GM19324 (cell line): ENCODE data around the gene DARS2.
"Not testable (repeated sequence)": the region's sequence is repeated elsewhere in the genome, so short reads cannot be mapped to it uniquely, and the experiment has no call there.

Source experiments
- ATAC-seq: cut with Tn5 transposase; IDR thresholded peaks from one replicate; pipeline ENCODE4 v1.9.1; 2021; ENCODE audit warnings: mild to moderate bottlenecking, moderate library complexity; ENCODE audit not compliant: unreplicated experiment, low FRiP score

The DARS2 gene

DNA sequence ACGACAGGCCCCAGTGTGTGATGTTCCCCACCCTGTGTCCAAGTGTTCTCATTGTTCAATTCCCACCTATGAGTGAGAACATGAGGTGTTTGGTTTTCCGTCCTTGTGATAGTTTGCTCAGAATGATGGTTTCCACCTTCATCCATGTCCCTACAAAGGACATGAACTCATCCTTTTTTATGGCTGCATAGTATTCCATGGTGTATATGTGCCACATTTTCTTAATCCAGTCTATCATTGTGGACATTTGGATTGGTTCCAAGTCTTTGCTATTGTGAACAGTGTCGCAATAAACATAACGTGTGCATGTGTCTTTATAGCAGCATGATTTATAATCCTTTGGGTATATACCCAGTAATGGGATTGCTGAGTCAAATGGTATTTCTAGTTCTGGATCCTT is 56.6 kb downstream of the DARS2 start:
- not testable (repeated sequence) for ATAC-seq

DNA sequence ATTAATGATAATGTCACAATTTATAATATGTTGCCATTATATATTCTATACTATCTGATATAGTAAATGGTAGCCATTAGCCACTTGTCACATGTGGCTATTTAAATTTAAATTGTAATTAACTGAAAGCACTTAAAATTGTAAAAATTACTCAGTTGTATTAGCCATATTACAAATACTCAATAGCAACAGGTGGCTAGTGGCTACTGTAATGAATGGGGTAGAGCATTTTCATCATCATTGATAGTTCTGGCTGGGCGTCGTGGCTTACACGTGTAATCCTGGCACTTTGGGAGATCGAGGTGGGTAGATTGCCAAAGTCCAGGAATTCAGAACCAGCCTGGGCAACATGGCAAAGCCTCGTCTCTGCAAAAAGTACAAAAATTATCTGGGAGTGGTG is 60.2 kb downstream of the DARS2 start:
- ATAC-seq: no peak

DNA sequence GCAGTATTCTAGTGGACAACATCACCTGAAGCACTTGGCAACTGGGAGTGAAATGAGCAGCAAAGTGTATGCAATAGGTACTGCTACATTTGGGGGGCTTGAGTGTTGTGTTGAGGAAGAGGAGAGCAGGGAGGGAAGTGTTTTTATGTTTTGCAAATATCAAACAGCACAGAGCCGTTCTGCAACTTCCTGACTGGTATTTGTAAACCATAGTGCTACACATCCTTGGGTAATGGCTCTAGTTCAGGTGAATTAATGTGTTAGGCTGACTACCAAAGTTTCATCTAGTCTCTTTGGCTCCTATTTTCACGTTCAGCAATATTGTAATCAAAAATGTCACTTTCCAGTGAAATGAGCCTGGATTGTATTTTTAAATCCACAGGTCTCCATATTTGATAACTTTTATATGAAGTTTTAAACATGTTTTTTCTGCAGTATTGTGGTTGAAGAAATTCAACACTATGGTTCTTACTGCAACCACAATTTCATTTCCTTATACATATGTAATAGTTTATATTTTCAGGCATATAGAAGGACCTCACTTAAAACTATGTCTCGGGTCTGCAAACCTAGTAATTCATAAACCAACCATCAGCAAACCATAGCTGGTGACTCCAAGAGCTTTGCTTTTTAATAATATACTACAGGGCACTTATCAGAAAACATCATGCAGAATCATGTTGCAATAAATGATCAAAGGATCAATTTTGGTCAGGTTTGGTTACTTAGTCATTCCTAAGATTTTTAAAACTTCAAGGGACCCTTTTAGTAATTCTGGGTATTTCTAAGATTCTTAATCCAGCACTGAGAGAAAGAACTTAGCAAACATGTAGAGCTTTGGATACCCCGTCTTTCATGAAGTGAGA is 62.5 kb downstream of the DARS2 start:
- ATAC-seq: no peak

DNA sequence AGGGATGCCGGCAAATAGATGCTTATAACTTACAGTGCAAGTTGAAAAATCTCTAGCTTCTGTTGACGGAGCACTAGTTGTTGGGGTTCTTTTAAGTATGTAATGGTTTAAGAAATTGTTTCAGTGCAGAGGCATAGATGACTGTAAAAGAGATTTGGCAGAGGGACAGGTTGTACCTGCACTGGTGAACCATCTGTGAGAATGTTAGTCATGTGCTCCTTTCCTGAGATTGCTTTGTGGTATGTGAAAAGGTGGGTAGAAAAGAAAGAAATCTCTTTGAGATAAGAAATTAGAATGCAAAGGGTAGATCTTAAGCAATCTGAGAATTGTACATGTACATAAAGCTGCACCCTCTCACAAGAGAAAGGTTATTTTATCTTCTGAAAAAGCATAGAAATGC is 63.2 kb downstream of the DARS2 start:
- ATAC-seq: no peak

DNA sequence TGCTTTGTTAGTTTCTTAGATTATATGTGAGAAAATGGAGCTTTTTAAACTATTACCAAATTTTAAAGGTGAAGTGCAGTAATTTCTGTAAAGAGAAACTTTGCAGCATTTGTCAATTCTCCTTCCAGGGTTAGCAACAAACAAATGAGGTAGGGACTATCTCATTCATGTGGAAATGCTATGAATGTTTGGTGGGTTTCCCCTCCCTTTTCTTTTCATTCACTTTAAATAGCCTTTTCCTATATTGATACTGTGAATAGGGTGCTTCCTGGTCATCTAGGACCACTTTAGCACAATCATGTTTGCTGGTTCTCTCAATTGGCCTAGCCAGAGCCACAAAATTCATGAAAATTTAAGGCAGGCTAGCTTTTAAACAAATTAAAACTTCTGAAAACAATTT is 64.3 kb downstream of the DARS2 start:
- no peak for ATAC-seq

DNA sequence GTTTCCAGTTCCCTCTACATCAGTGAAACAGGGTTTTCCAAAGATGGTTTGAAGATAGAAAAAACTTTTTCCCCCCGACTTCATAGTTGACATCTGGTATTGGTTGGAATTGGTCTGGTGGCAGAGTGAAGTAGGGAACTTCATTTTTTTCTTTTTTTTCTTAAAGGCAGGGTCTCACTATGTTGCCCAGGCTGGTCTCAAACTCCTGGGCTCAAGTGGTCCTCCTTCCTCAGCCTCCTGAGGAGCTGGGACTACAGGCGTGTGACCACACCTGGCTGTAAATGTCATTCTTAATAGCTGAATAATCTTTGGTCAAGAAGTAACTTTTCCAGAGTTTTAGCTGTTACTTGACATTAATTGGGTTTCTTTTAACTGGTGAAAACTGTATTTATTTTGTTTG is 65.4 kb downstream of the DARS2 start:
- ATAC-seq: no peak

DNA sequence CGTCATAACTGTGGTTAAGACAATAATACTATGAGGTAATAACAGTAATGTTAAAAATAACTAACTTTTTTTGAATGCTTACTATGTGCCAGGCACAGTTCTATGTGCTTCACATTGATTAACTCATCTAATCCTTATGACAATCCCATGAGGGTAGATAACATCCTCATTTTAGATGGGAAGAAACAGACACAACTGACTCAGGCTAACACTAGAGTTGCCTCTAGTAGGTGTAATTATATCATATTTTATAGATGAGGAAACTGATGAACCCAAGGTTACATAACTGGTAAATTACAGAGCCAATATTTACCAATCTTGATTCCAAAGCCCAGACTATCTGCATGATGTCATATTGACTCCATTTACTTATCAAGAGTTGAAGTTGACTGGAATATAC is 69.1 kb downstream of the DARS2 start:
- no peak for ATAC-seq

DNA sequence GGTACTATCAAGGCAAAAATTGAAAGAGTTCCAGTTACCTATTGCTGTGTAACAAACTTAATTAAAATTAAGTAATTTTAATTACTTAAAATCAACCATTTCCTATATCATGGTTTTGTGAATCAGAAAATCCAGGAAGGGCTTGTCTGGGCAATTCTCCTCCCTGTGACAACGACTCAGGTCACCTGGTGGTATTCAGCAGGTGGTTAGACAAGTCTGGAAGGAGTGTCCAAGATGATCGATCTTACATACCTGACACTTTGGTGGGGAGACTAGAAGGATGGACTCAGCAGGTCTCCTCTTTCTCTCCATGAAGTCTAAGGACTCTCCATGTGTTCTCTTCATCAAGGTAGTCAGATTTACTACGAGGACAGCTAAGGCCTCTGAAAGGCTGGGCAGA is 69.7 kb downstream of the DARS2 start:
- no peak for ATAC-seq

DNA sequence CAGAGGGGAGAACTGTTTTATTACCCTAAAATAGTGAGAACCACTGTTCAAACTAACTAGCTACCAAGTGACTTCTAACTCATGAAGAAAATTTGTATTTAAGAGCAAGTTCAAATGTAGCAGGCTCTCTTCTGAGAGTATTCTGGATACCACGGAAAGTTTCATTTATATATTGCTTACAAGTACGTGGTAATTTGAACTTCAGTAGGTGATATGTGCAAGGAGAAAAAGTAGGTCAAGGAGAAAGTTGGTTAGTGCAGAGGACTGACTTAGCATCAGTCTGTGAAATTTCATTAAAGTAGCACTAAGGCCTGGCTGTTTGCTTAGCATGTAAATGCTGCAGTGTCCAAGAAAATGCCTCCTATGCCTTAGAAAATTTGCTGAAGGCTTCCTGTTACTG is 76.0 kb downstream of the DARS2 start:
- ATAC-seq: no peak

DNA sequence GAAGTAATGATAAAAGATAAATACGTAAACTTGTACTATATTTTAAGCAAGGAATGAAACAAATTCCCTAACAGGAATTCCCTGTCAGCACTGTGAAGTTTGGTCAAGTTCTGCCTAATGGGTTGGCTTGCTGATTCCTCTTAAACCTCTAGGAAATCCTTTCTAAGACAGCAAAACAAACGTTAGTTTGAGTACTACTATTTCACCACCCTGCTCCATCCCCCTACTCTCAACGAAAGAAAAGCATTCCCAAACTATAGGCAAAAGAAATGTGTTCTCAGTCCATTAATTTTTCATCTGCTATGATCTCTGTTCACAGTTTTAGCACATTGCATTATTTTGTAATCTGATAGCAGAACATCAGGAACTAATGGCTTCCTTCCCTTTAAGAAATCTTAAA is 76.5 kb downstream of the DARS2 start:
- ATAC-seq: no peak

DNA sequence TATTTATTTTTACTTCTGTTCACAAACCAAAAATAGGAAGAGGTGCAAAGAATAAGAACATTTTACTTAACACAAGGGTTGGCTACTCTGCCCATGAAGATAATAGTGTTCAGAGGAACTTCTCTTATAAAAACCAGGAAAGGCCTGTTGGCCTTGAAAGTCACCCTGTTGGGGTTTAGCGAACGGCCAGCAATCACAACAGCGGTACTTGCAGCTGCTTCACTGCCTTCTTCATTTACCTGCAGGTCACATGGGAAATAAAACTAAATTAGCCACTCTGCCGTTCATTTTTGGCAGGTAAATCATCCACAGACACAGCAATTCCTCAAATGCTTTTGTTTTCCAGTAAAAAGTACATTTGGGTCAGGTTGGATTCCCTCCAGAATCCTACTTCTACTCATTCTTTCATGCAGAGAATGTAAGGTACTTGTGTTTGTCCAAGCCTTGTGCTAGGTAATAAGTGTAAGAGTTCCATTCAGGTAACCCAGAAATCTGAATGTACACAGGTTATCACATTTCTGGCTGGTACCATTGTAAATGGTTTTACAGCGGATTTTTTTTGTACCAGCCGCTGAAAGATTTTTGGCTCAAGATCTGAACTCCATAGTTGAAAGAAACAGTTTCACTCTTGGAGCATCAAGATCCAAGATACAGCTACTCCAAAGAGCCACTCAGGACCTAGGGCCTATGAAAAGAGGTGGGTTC is 79.5 kb downstream of the DARS2 start:
- ATAC-seq: no peak
